Endothelial cell of umbilical vein (primary cell): ENCODE measurements around the gene DUSP8.

ENCODE experiments used
- POLR2A ChIP-seq: IDR thresholded peaks from 2 replicates; pipeline ENCODE4 v1.6.1; 2012; ENCODE audit warnings: low read depth, mild to moderate bottlenecking, control low read depth, low read length
- TF ChIP-seq, protein P1 (sequence below), 2 donors: IDR thresholded peaks; 1 replicate in 1 of 2; 2 replicates in 1 of 2; pipeline ENCODE4 v1.5.1; 2011; ENCODE audit warnings: low read length in 2 of 2, mild to moderate bottlenecking in 2 of 2, moderate library complexity in 2 of 2, control low read depth in 1 of 2, inconsistent platforms in 1 of 2, low read depth in 1 of 2; ENCODE audit not compliant: insufficient read depth in 1 of 2; ENCODE audit errors: extremely low read depth in 1 of 2

DNA sequence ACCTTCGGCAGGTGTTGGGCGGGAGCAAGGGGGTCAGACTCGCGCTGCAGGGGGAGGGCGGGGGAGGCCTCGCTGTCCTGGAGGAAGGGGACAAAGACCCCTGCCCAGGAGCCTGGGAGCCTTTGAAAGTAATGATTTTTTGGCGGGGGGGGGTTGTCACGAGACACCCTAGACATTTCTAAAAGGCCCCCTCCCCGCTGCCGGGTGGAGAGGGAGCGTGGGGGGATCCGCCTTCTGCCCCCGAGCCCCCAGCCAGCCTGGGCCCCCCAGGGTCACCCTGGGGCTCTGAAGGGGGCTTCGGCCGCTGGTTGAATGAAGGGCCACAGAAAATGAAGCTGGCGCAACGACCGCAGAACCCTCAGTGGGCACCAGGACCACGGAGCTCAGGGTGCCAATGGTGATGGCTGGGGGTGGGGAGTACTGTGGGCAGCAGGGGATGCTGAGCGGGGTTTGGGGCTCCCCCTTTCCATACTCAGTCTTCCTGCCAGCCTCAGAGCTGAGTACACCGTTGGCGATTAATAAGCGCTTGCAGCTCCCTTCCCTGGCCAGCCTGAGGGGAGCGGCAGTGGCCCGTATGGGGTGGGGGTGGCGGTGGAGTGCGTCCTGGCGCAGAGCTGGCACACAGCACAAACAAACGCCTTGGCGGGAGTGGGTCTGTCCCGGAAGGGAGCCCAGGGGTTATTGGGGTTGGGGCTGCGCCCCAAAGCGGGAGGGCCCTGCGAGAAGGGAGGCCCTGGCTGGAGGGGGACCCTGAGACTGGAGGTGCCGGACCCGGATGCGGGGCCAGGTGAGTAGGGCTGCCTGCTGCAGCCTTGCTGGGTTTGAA, 1.2 kb upstream of the DUSP8 start:
- TF ChIP-seq, protein P1, sequence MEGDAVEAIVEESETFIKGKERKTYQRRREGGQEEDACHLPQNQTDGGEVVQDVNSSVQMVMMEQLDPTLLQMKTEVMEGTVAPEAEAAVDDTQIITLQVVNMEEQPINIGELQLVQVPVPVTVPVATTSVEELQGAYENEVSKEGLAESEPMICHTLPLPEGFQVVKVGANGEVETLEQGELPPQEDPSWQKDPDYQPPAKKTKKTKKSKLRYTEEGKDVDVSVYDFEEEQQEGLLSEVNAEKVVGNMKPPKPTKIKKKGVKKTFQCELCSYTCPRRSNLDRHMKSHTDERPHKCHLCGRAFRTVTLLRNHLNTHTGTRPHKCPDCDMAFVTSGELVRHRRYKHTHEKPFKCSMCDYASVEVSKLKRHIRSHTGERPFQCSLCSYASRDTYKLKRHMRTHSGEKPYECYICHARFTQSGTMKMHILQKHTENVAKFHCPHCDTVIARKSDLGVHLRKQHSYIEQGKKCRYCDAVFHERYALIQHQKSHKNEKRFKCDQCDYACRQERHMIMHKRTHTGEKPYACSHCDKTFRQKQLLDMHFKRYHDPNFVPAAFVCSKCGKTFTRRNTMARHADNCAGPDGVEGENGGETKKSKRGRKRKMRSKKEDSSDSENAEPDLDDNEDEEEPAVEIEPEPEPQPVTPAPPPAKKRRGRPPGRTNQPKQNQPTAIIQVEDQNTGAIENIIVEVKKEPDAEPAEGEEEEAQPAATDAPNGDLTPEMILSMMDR (IDR thresholded peaks at IDR 0.05; ENCODE audit: extremely low read depth in 1 of 2, insufficient read depth in 1 of 2, low read depth in 1 of 2, low read length in 2 of 2): no peak
- no peak for TF ChIP-seq POLR2A
